Measurements from ENCODE around the gene PSMA5. TPM values are rescaled to one million over a fixed set of nuclear protein-coding genes. Genes with fewer than 3 reads are reported as not detected.

PSMA5 gene
- total RNA-seq, 2 donors from 2014 or later = 117 to 122 TPM

DNA sequence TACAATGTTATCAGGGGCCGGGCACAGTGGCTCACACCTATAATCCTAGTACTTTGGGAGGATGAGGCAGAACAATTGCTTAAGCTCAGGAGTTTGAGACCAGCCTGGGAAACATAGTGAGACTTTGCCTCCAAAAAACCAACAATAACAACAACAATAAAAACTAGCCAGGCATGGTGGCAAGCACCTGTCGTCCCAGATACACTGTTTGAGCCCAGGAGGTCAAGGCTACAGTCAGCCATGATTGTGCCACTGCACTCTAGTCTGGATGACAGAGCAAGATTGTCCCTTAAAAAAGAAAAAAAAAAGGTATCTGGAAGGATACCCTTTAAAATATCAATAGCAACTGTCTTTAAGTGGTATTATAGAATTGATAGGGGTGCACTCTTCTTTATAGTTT is 44.7 kb downstream of the PSMA5 start:
- no peaks in the 10 kb centered on the region for H3K27me3 Mint-ChIP-seq (ENCODE audit: insufficient read depth)
- no peaks in the 10 kb centered on the region for H3K36me3 ChIP-seq (ENCODE audit: control insufficient read depth, insufficient read depth, low read length)
- H3K27ac ChIP-seq (ENCODE audit: low read depth, low read length) = no peak overlapping the region
- no peak overlapping the region for H3K4me3 Mint-ChIP-seq
- TF ChIP-seq, protein P1, sequence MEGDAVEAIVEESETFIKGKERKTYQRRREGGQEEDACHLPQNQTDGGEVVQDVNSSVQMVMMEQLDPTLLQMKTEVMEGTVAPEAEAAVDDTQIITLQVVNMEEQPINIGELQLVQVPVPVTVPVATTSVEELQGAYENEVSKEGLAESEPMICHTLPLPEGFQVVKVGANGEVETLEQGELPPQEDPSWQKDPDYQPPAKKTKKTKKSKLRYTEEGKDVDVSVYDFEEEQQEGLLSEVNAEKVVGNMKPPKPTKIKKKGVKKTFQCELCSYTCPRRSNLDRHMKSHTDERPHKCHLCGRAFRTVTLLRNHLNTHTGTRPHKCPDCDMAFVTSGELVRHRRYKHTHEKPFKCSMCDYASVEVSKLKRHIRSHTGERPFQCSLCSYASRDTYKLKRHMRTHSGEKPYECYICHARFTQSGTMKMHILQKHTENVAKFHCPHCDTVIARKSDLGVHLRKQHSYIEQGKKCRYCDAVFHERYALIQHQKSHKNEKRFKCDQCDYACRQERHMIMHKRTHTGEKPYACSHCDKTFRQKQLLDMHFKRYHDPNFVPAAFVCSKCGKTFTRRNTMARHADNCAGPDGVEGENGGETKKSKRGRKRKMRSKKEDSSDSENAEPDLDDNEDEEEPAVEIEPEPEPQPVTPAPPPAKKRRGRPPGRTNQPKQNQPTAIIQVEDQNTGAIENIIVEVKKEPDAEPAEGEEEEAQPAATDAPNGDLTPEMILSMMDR (conservative IDR thresholded peaks at IDR 0.05) = no peak
- peaks cover 11% of the 10 kb centered on the region for H3K36me3 Mint-ChIP-seq (ENCODE audit: low read depth)
- H3K9ac ChIP-seq (ENCODE audit: extremely low read depth, low read length, poor library complexity, severe bottlenecking) = no peak overlapping the region
- DNase-seq = no peak
- H3K4me3 ChIP-seq (ENCODE audit: low read length) = no peak overlapping the region
- no peaks in the 10 kb centered on the region for H3K27me3 ChIP-seq (ENCODE audit: control insufficient read depth, insufficient read depth, low read length, poor library complexity, severe bottlenecking)
- peaks cover 2% of the 10 kb centered on the region for H3K4me1 ChIP-seq (ENCODE audit: control insufficient read depth, insufficient read depth, low read length)
- H3K9me3 Mint-ChIP-seq = peaks cover 7% of the 10 kb centered on the region
- H3K27ac Mint-ChIP-seq = peak overlapping the region; percentile 60
- peaks cover 11% of the 10 kb centered on the region for H3K9me3 ChIP-seq (ENCODE audit: control insufficient read depth, low read length)
- H3K4me1 Mint-ChIP-seq = peaks cover 21% of the 10 kb centered on the region
- 85% methylated on average over 2 of the region's 2 CpGs; no CpG with 5 or more reads in 1 of the 2 experiments for WGBS, 2 experiments (ENCODE audit: insufficient coverage in 1 of 2, insufficient read length in 1 of 2)

DNA sequence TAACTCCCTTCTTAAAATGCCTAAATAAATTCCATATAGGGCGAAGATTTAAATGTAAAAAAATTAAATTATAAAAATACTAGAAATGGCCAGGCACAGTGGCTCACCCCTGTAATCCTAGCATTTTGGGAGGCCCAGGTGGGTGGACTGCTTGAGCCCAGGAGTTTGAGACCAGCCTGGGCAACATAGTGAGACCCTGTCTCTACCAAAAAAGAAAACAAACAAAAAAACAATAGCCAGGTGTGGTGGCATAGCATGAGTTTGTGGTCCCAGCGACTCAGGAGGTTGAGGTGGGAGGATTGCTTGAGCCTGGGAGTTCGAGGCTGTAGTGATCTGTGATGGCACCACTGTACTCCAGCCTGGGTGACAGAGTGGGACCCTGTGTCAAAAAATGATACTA is 46.3 kb downstream of the PSMA5 start:
- H3K27me3 Mint-ChIP-seq (ENCODE audit: insufficient read depth) = no peaks in the 10 kb centered on the region
- H3K36me3 Mint-ChIP-seq (ENCODE audit: low read depth) = peaks cover 7% of the 10 kb centered on the region
- WGBS, 2 experiments (ENCODE audit: insufficient coverage in 1 of 2, insufficient read length in 1 of 2) = 93 to 94% methylated on average over 2 of the region's 3 CpGs
- Histone ChIP-seq H3K4me1 (ENCODE audit: control insufficient read depth, insufficient read depth, low read length) (peaks cover 2% of the 10 kb centered on the region), H3K27ac (ENCODE audit: low read depth, low read length) (no peak overlapping the region), H3K27me3 (ENCODE audit: control insufficient read depth, insufficient read depth, low read length, poor library complexity, severe bottlenecking) (no peaks in the 10 kb centered on the region), H3K9me3 (ENCODE audit: control insufficient read depth, low read length) (peaks cover 7% of the 10 kb centered on the region), H3K36me3 (ENCODE audit: control insufficient read depth, insufficient read depth, low read length) (no peaks in the 10 kb centered on the region), H3K9ac (ENCODE audit: extremely low read depth, low read length, poor library complexity, severe bottlenecking) (no peak overlapping the region), H3K4me3 (ENCODE audit: low read length) (no peak overlapping the region)
- H3K4me1 Mint-ChIP-seq = peaks cover 21% of the 10 kb centered on the region
- H3K4me3 Mint-ChIP-seq = no peak overlapping the region
- TF ChIP-seq, protein P1 (conservative IDR thresholded peaks at IDR 0.05) = no peak
- H3K27ac Mint-ChIP-seq = no peak overlapping the region
- DNase-seq = no peak
- peaks cover 8% of the 10 kb centered on the region for H3K9me3 Mint-ChIP-seq

DNA sequence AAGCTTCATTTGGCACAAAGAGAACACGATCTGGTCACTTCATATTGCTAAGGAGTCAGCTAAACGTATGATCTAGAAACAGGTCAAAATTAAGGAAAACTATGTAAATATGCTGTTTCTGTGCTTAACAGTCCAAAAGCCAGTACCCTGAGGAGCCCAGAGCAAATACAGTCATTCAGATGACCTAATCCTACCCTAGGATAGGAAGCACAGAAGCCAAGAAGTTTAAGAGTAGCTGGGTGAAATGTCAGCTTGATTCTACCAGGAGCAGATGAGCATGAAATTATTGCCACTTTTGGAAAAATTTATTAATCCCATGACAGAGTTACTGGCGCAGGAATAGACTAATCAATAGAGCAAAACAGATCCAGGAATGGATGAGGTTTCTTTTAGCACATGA is 46.8 kb downstream of the PSMA5 start:
- Histone ChIP-seq H3K4me3 (ENCODE audit: low read length) (no peak overlapping the region), H3K4me1 (ENCODE audit: control insufficient read depth, insufficient read depth, low read length) (peaks cover 2% of the 10 kb centered on the region), H3K27ac (ENCODE audit: low read depth, low read length) (no peak overlapping the region), H3K36me3 (ENCODE audit: control insufficient read depth, insufficient read depth, low read length) (no peaks in the 10 kb centered on the region), H3K27me3 (ENCODE audit: control insufficient read depth, insufficient read depth, low read length, poor library complexity, severe bottlenecking) (no peaks in the 10 kb centered on the region), H3K9me3 (ENCODE audit: control insufficient read depth, low read length) (peaks cover 2% of the 10 kb centered on the region), H3K9ac (ENCODE audit: extremely low read depth, low read length, poor library complexity, severe bottlenecking) (no peak overlapping the region)
- Mint-ChIP-seq H3K27me3 (ENCODE audit: insufficient read depth) (no peaks in the 10 kb centered on the region), H3K4me3 (no peak overlapping the region), H3K36me3 (ENCODE audit: low read depth) (peaks cover 5% of the 10 kb centered on the region), H3K27ac (no peak overlapping the region), H3K9me3 (peaks cover 4% of the 10 kb centered on the region), H3K4me1 (peaks cover 21% of the 10 kb centered on the region)
- TF ChIP-seq, protein P1 (conservative IDR thresholded peaks at IDR 0.05) = no peak
- 92% methylated on average over 2 to 3 of the region's 3 CpGs for WGBS, 2 experiments (ENCODE audit: insufficient coverage in 1 of 2, insufficient read length in 1 of 2)
- DNase-seq = no peak

All from endodermal cell (in vitro differentiated cells).